SK-N-SH treated with all-trans-retinoic acid at 6 μM for 48 hours (cell line): Measurements from ENCODE around the gene SAC3D1.

Experiments
- CREB5 ChIP-seq: fragments of 250-450 bp; sonication (Bioruptor Pico); IDR thresholded peaks from 2 replicates; pipeline ENCODE4 v1.5.1; 2020; ENCODE audit warnings: low read depth, mild to moderate bottlenecking, moderate library complexity
- CSDC2 ChIP-seq: fragments of 250-450 bp; sonication (Bioruptor Pico); IDR thresholded peaks from 2 replicates; pipeline ENCODE4 v1.5.0; 2020; ENCODE audit warnings: mild to moderate bottlenecking, moderate library complexity
- CSRNP3 ChIP-seq: fragments of 250-450 bp; sonication (Bioruptor Pico); IDR thresholded peaks from 2 replicates; pipeline ENCODE4 v1.5.1; 2021; ENCODE audit warnings: mild to moderate bottlenecking, moderate library complexity
- RARB ChIP-seq: fragments of 250-450 bp; sonication (Bioruptor Pico); IDR thresholded peaks from 2 replicates; pipeline ENCODE4 v1.8.0; 2021; ENCODE audit warnings: mild to moderate bottlenecking, moderate library complexity

- TF ChIP-seq CSRNP3 (no peak), CREB5 (CRISPR knock-in tag) (no peak), RARB (CRISPR knock-in tag) (no peak), CSDC2 (CRISPR knock-in tag) (no peak)
Measured at GRCh38 chr11:65072631-65072966, 31.6 kb downstream of the SAC3D1 start.
